OCI-M2 (cell line): ENCODE measurements around the gene ARHGDIA.

Experiments used
- DNase-seq: peaks from one replicate; lab custom pipeline; 2025; ENCODE audit not compliant: unreplicated experiment; lab: John Stamatoyannopoulos, UW

Gene ARHGDIA

GRCh38 chr17:81888988-81889595 is 18.0 kb upstream of the ARHGDIA start:
- no peak for DNase-seq

GRCh38 chr17:81888105-81888987 is 17.2 kb upstream of the ARHGDIA start:
- DNase-seq: no peak

GRCh38 chr17:81885869-81886548 is 14.9 kb upstream of the ARHGDIA start:
- DNase-seq: no peak

GRCh38 chr17:81885454-81885853 is 14.3 kb upstream of the ARHGDIA start:
- no peak for DNase-seq

- no peak for DNase-seq
Observed at GRCh38 chr17:81884968-81885367, 13.8 kb upstream of the ARHGDIA start.

- no peak for DNase-seq
Observed at GRCh38 chr17:81884520-81884919, 13.4 kb upstream of the ARHGDIA start.

GRCh38 chr17:81879121-81879520 is 8.0 kb upstream of the ARHGDIA start:
- DNase-seq: no peak

- no peak for DNase-seq
Observed at GRCh38 chr17:81878294-81878693, 7.2 kb upstream of the ARHGDIA start.

GRCh38 chr17:81877569-81877968 is 6.4 kb upstream of the ARHGDIA start:
- no peak for DNase-seq

GRCh38 chr17:81871387-81872230 is 472 bp upstream of the ARHGDIA start:
- DNase-seq: no peak

- DNase-seq: no peak
Observed at GRCh38 chr17:81870131-81870980, 781 bp downstream of the ARHGDIA start.

GRCh38 chr17:81869221-81870130 is 1.7 kb downstream of the ARHGDIA start:
- no peak for DNase-seq

- DNase-seq: no peak
Observed at GRCh38 chr17:81868674-81869220, 2.4 kb downstream of the ARHGDIA start.

- DNase-seq: no peak
Observed at GRCh38 chr17:81867991-81868673, 3.0 kb downstream of the ARHGDIA start.

GRCh38 chr17:81867170-81867990 is 3.8 kb downstream of the ARHGDIA start:
- no peak for DNase-seq

GRCh38 chr17:81866440-81867169 is 4.5 kb downstream of the ARHGDIA start:
- DNase-seq: no peak
